Measurements from ENCODE around the gene CERS1.
A peak's percentile ranks its signal among the peaks of the same experiment; 100 is the strongest.

Gene CERS1

GRCh38 chr19:18878858-18879578 is 16.9 kb downstream of the CERS1 start:
- ChIA-PET POLR2A (interaction anchor here (1.0 kb wide), 1 partner anchor 8 kb away, joined by 7 read pairs; no protein-coding TSS in a partner anchor), CTCF (interaction anchor here (0.5 to 1.2 kb wide), 4 partner anchors 8 to 431 kb away, joined by 3 to 4 read pairs (median 3); no protein-coding TSS in a partner anchor)
- TF ChIP-seq ZFHX2 (tag by site-specific recombination; conservative IDR thresholded peaks at IDR 0.05) (0 out of 2 replicates have a peak, but pooled peaks have one; percentile 22), ZNF366 (tag by site-specific recombination; conservative IDR thresholded peaks at IDR 0.05) (no peak), ZNF629 (tag by site-specific recombination; IDR thresholded peaks at IDR 0.05) (no peak), CTCF (tag by site-specific recombination; IDR thresholded peaks at IDR 0.05) (no peak), KLF8 (tag by site-specific recombination; IDR thresholded peaks at IDR 0.05) (0 out of 2 replicates have a peak, but pooled peaks have one; percentile 6)
- Histone ChIP-seq H3K9me3 (ENCODE audit: control insufficient read depth, insufficient read depth, low read depth, low read length) (no peaks in the 10 kb centered on the region), H3K4me3 (ENCODE audit: low read depth, low read length) (no peak overlapping the region), H3K36me3 (ENCODE audit: control insufficient read depth in 2 of 2, insufficient read depth in 1 of 2, low read length in 2 of 2) (peaks cover 20 to 81% of the 10 kb centered on the region in 2 experiments; a peak in 2 of 3 replicates), H3K27ac (ENCODE audit: extremely low read depth, low read depth, low read length) (no peak overlapping the region), H3K4me1 (ENCODE audit: control insufficient read depth, insufficient read depth, low read length) (no peaks in the 10 kb centered on the region)

- TF ChIP-seq MEIS1 (CRISPR knock-in tag; IDR thresholded peaks at IDR 0.05; ENCODE audit: borderline replicate concordance) (no peak), ZBTB48 (tag by site-specific recombination; IDR thresholded peaks at IDR 0.05) (no peak), ZNF658 (tag by site-specific recombination; IDR thresholded peaks at IDR 0.05) (no peak), PBX3 (CRISPR knock-in tag; IDR thresholded peaks at IDR 0.05) (no peak), ZNF548 (tag by site-specific recombination; IDR thresholded peaks at IDR 0.05) (no peak), ZNF513 (tag by site-specific recombination; IDR thresholded peaks at IDR 0.05) (no peak)
- POLR2A ChIA-PET: no interaction called here
- Histone ChIP-seq H3K36me3 (ENCODE audit: control insufficient read depth in 2 of 2, insufficient read depth in 1 of 2, low read length in 2 of 2) (peaks cover 19 to 76% of the 10 kb centered on the region in 2 experiments; a peak in 2 of 3 replicates), H3K27ac (ENCODE audit: extremely low read depth, low read depth, low read length) (no peak overlapping the region), H3K9me3 (ENCODE audit: control insufficient read depth, insufficient read depth, low read depth, low read length) (no peaks in the 10 kb centered on the region), H3K4me3 (ENCODE audit: low read depth, low read length) (no peak overlapping the region), H3K4me1 (ENCODE audit: control insufficient read depth, insufficient read depth, low read length) (no peaks in the 10 kb centered on the region)
- CTCF ChIA-PET: no interaction called here
Measured at GRCh38 chr19:18878058-18878797, 17.7 kb downstream of the CERS1 start.

GRCh38 chr19:18876865-18877264 is 19.1 kb downstream of the CERS1 start:
- POLR2A ChIA-PET: no interaction called here
- Histone ChIP-seq H3K36me3 (ENCODE audit: control insufficient read depth in 2 of 2, insufficient read depth in 1 of 2, low read length in 2 of 2) (peaks cover 16 to 68% of the 10 kb centered on the region in 2 experiments; a peak in 2 of 3 replicates), H3K4me1 (ENCODE audit: control insufficient read depth, insufficient read depth, low read length) (peaks cover under 1% of the 10 kb centered on the region; the same call in 1 of the 2 replicates), H3K4me3 (ENCODE audit: low read depth, low read length) (no peak overlapping the region), H3K27ac (ENCODE audit: extremely low read depth, low read depth, low read length) (no peak overlapping the region), H3K9me3 (ENCODE audit: control insufficient read depth, insufficient read depth, low read depth, low read length) (no peaks in the 10 kb centered on the region)
- CTCF ChIA-PET: interaction anchor here (3.4 kb wide), 1 partner anchor 11 kb away, joined by 32 read pairs; no protein-coding TSS in a partner anchor
- TF ChIP-seq ZNF362 (tag by site-specific recombination; IDR thresholded peaks at IDR 0.05): no peak
- no peak for TF ChIP-seq ZNF664 (tag by site-specific recombination; IDR thresholded peaks at IDR 0.05)
- no peak for TF ChIP-seq KLF9 (tag by site-specific recombination; IDR thresholded peaks at IDR 0.05; ENCODE audit: low read depth)
- peak; percentile 55; the same call in 1 of the 2 replicates for TF ChIP-seq TRIM28 (IDR thresholded peaks at IDR 0.05; ENCODE audit: borderline replicate concordance, low read length)
- peak; percentile 62 for TF ChIP-seq PRDM4 (tag by site-specific recombination; IDR thresholded peaks at IDR 0.05)
- TF ChIP-seq ZNF600 (tag by site-specific recombination; IDR thresholded peaks at IDR 0.05): no peak
- TF ChIP-seq ZNF521 (tag by site-specific recombination; IDR thresholded peaks at IDR 0.05): no peak
- TF ChIP-seq ZNF121 (tag by site-specific recombination; IDR thresholded peaks at IDR 0.05): no peak
- no peak for TF ChIP-seq SCRT1 (tag by site-specific recombination; IDR thresholded peaks at IDR 0.05; ENCODE audit: borderline replicate concordance)

Measured in HEK293 (cell line).